B cell (primary cell): Measurements from ENCODE around the gene MRPL4.

Source experiments
- EZH2 ChIP-seq: IDR thresholded peaks from 2 replicates; pipeline ENCODE4 v1.6.1; 2012; ENCODE audit warnings: borderline replicate concordance, low read depth, mild to moderate bottlenecking, moderate library complexity, low read length; ENCODE audit not compliant: insufficient read depth, poor library complexity, severe bottlenecking
- TF ChIP-seq, protein P1 (sequence below): fragments of 200-600 bp; IDR thresholded peaks from one replicate; pipeline ENCODE4 v1.8.0; 2022; ENCODE audit warnings: antibody characterized with exemption, mild to moderate bottlenecking

DNA sequence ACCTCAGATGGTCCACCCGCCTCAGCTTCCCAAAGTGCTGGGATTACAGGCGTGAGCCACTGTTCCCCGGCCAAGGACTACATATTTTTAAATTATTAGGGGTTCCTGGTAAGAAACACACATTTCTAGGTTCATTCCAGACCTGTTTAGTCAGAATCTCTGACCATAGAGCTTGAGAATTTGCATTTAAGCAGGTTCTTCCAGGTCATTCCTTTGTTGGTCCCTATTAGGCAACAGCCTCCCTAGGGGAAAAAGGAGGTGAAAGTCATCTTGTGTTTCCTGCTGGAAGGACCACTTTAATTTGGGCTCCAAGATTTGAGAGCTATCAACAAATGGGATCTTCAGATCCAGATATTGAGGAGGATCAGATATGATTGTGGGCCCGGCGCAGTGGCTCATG is 37.2 kb upstream of the MRPL4 start:
- TF ChIP-seq EZH2 = no peak
- TF ChIP-seq, protein P1, sequence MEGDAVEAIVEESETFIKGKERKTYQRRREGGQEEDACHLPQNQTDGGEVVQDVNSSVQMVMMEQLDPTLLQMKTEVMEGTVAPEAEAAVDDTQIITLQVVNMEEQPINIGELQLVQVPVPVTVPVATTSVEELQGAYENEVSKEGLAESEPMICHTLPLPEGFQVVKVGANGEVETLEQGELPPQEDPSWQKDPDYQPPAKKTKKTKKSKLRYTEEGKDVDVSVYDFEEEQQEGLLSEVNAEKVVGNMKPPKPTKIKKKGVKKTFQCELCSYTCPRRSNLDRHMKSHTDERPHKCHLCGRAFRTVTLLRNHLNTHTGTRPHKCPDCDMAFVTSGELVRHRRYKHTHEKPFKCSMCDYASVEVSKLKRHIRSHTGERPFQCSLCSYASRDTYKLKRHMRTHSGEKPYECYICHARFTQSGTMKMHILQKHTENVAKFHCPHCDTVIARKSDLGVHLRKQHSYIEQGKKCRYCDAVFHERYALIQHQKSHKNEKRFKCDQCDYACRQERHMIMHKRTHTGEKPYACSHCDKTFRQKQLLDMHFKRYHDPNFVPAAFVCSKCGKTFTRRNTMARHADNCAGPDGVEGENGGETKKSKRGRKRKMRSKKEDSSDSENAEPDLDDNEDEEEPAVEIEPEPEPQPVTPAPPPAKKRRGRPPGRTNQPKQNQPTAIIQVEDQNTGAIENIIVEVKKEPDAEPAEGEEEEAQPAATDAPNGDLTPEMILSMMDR = no peak
